Measurements from ENCODE around the gene GLT8D1.

DNA sequence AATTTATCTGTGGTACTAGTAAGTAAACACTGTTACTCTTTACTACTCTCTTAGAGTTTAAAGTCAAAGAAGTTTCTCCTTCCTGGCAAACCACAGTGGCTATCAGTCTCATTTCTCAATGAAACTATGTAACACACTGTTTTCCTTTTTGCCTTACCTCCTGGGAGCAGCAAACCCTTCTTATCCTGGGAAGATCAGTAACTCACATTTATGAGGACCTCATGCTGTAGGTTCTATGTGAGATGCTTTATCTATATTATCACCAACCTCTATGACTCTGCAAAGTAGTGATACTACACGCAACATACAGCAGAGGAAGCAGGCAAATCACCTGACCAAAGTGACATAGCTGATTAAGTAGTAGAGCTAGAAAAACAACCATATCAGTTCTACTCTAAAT lies 55.2 kb downstream of the GLT8D1 start:
- TF ChIP-seq, protein P1, sequence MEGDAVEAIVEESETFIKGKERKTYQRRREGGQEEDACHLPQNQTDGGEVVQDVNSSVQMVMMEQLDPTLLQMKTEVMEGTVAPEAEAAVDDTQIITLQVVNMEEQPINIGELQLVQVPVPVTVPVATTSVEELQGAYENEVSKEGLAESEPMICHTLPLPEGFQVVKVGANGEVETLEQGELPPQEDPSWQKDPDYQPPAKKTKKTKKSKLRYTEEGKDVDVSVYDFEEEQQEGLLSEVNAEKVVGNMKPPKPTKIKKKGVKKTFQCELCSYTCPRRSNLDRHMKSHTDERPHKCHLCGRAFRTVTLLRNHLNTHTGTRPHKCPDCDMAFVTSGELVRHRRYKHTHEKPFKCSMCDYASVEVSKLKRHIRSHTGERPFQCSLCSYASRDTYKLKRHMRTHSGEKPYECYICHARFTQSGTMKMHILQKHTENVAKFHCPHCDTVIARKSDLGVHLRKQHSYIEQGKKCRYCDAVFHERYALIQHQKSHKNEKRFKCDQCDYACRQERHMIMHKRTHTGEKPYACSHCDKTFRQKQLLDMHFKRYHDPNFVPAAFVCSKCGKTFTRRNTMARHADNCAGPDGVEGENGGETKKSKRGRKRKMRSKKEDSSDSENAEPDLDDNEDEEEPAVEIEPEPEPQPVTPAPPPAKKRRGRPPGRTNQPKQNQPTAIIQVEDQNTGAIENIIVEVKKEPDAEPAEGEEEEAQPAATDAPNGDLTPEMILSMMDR (IDR thresholded peaks at IDR 0.05), result no peak
- TF ChIP-seq EZH2phosphoT487 (IDR thresholded peaks at IDR 0.05), result no peak
- no peak for TF ChIP-seq EZH2 (IDR thresholded peaks at IDR 0.05)

All from neural progenitor cell (in vitro differentiated cells).